NCI-H2029 treated with DMSO at 0.1 percent for 48 hours (cell line): Measurements from ENCODE around the gene PTPRN2.
"Not testable (repeated sequence)": the region's sequence is repeated elsewhere in the genome, so short reads cannot be mapped to it uniquely, and the experiment has no call there.

Source experiments
- DNase-seq: peaks from one replicate; lab custom pipeline; 2025; lab: John Stamatoyannopoulos, UW

PTPRN2 gene

DNA sequence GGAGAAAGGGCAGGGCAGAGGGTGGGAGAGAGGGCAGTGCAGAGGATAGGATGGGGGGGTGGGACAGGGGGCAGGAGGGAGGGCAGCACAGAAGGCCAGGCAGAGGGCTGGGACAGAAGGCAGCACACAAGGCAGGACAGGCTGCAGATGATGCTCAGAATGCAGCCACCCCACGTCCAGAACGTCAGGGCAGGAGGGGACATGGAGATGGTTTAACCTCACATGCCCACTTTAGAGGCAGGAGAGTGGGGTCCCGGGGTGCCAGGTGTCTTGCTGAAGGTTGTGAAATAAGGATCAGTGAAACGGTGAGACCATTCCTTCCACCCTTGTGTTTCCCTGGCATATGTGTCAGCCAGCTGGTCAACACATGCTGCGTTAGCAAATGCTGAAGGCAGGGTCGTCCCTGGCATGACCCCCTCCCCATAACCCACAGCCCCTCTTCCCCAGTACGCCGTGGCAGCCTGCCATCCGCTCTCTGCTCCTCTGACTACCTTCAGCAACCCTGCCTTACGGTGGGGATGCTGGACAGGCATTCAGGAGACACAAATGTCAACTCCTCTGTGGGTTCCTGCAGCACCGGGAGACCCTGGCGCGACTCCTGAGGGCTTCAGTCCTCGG lies 658.7 kb downstream of the PTPRN2 start:
- no peak for DNase-seq

DNA sequence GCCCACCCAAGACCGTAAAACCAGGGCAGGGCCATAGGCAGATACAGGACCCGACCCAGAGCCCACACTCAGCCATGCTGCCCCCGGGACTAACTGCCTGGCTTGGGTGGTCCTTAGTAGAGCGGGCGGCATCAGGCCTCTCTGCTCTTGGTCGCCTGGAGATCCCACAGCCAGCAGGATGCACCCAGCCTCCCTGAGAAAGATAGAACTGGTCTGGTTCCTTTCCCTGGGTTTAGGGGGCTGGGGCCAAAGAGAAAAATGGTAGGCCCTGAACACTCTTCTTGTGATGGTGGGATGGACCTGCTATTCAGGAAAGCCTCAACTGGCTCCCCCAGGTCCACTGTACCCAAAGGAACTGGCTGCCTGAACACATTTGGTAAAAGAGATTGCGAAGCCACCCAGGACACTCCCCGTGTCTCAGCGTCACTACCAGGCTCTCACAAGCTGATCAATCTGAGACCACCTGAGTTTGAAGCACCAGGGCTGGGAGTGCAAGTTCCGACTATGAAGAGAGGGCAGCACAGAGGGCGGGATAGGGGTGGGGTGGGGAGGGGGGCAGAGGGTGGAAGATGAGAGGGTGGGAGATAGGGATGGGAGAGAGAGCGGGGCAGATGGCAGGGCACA lies 659.3 kb downstream of the PTPRN2 start:
- DNase-seq, result no peak

DNA sequence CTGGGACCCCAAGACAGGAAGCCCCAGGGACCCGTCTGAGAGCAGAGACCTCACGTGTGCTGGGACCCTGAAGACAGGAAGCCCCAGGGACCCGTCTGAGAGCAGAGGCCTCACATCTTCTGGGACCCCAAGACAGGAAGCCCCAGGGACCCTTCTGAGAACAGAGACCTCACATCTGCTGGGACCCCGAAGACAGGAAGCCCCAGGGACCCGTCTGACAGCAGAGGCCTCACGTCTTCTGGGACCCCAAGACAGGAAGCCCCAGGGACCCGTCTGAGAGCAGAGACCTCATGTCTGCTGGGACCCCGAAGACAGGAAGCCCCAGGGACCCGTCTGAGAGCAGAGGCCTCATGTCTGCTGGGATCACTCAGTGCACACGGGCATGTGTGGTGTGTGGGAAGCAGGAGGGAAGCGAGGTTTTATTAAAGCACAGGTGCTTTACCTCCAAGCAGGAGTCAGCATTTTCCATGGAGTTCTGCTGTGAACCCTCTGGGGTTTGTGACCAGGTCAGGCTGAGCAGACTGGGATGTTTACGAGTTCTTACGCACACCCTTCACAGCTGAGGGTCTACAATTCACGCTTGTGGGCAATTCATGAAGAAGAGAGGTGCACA lies 660.2 kb downstream of the PTPRN2 start:
- no peak for DNase-seq

DNA sequence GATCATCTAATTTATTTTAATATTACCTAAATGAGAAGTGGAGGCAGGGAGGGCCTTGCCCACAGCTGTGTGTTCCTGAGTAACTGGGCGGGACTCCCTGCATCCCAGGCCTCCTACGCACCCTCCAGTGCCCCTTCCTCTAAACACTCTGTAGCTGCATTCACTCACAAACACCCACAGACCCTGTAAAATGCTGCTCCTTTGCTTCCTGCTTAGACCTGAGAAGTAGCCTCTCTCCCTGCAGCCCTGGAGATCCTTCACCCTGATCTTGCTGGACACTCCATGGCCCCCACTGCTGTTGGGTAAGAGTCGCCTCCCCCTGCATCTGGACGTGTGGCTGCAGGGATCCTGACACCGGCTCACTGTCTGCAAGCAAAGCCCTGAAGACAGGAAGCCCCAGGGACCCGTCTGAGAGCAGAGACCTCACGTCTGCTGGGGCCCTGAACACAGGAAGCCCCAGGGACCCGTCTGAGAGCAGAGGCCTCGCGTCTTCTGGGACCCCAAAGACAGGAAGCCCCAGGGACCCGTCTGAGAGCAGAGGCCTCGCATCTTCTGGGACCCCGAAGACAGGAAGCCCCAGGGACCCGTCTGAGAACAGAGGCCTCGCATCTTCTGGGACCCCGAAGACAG lies 661.0 kb downstream of the PTPRN2 start:
- DNase-seq, result no peak

DNA sequence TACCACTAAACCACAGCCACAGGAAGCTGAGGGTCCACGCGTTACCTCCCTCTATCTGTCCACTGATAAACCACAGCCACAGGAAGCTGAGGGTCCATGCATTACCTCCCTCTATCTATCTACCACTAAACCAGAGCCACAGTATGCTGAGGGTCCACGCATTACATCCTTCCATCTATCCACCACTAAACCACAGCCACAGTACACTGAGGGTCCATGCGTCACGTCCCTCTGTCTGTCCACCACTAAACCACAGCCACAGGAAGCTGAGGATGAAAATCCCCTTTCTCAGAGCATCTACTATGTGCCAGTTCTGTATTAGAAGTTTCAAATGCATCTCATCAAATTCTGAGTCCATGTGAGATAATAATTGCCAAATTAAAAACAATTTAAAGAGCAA lies 661.5 kb downstream of the PTPRN2 start:
- DNase-seq, result no peak

DNA sequence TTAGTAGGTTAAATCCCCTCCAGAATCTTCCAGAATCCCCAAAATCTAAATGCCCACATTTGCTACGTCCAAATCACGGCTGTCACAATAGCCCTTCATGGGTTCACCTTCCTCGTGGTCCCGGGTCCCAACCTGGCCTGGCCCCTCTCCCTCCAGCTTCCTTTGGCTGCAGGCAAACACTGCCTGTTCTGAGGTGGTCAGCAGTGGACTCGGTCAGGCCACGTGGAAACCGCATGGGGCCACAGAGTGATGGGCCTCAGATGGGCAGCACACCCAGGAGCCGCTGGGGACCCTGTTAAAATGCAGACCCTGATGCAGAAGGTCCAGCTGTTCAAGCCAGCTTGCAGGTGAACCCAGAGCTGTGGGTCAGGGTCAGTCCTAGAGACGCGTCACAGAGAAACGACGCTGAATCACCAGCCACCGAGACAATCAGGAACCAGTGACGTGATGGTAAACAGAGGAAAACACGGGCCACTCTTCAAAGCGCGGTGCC lies 662.2 kb downstream of the PTPRN2 start:
- no peak for DNase-seq

DNA sequence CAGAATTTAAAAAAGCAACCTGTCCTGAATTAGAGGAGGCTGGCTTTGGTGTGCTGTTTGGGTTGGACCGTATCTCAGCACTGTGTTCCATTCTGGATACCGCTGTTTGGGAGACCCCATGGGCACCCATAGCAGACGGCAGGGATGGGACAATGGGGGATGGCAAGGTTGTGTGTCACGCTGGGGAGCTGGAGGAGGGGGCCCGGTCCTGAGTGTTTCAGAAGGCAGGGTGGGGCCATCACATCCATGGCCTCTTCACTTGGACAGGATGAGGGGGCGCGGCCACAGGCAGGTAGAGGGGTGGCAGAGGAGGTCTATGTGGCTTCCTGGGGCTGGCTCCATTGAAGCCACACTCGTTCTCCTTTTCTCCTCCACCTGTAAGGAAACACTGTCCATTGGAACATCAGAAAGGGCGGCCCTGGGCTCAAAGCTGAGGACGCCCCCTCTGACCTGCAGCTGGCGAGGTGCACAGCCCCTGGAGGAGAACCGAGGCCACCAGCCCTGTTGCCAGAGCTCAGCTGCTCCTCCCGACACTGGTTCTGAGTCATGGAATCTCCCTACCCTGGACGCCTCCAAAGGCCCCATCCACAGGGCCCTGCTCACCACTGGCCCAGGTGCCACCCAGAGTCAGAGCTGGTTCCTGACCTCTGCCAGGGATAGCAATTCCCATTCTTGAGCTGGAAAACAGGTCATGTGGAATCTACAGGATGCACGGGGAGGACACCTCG lies 663.6 kb downstream of the PTPRN2 start:
- no peak for DNase-seq

DNA sequence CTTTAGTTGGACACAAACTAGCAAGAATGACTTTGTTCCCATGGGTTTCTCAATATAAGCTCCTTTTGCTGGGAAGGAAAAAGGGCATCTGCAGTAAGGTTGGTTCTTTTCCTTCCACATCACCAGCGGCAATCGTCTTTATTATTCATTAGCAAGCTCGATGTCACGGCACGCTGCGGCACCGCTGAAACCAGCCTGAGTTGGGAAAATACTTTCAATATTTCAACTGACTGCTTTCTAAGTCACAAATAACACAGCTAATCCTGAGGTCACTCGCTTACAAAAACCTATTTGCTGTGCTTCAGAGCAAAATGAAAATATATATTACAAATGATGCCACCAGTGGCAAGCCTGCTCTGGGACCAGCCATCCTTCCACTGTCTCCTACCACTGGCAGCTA lies 665.0 kb downstream of the PTPRN2 start:
- DNase-seq, result no peak

DNA sequence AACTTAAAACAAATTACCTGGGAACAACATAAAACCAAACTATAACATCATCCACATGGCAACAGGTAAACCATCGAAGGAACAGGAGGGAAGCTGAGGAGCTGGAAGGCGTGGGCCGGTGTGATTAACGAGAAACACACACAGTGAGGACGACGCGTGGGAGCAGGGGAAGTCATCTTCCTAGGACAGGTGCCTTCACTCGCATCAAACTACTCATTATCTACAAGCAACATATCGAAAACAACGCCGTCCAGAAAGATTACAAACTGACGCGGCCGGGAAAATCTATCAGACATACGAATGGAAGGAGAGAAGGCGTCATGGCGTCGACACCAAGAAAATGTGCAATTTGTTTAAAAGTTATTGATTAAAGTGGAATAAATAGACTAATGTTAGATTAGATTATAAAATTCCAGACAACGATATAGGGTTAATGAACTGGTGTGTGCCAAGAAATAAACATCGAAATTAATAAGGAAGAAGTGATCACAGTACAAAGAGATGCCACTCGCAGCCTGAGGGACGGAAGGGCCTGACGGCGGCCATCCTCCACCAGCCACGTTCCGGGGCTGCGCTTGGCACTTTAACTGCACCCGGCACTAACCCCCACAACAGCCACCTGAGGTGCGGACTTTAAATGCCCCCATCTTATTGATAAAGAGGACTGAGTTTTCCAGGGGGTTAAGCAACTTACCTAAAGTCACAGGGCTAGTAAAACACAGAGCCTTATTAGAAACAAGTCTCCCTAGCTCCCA lies 669.1 kb downstream of the PTPRN2 start:
- no peak for DNase-seq

DNA sequence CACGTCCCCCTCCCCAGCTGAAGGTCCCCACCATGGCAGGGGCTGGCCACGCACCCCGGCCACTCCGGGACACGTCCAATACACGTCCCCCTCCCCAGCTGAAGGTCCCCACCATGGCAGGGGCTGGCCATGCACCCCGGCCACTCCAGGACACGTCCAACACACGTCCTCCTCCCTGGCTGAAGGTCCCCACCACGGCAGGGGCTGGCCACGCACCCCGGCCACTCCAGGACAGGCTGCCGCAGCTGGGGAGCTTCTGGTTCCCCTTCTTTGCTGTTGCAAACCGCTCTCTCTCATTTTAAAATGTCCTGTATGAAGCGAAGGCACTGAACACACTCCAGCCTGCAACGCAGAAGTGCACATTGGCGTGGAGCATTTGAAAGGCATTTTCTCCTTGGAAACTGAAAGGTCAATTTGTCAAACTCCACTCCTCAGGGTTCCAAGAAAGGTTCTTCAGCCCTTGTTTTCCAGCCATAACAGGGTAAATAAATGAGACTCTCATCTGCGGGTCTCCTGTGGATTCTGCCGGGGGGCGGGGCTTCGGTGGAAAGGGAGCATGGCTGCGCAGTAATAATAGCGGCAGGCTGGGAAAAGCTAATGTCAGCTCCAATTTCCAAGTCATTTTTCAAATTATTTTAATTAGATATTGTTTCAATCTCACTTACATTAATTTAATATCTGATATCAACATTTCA lies 670.5 kb downstream of the PTPRN2 start:
- DNase-seq, result no peak

DNA sequence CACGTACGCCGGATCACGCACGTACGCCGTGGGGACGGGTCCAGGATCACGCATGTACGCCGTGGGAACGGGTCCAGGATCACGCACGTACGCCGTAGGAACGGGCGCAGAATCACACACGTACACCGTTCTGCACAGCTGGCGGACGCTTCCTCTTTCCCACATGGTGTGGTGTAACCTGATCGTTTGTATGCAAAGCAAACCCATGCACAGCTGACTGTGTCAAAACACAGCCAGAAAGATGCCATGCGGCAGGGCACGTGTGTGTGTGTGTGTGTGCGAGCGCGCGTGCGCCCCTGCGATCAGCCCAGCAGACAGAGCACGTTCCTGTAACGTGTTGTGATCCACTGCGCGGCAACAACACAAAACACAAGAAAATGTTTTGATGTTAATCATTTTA lies 677.2 kb downstream of the PTPRN2 start:
- DNase-seq, result peak; percentile 28

DNA sequence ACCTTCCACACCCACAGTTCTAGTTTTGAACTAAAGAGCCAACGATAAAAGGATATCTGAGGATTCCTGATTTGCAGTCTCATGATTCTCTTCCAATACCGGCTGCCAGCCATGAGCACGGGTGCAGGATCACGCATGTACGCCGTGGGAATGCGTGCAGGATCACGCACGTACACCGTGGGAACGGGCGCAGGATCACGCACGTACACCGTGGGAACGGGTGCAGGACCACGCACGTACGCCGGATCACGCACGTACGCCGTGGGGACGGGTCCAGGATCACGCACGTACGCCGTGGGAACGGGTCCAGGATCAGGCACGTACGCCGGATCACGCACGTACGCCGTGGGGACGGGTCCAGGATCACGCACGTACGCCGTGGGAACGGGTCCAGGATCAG lies 677.6 kb downstream of the PTPRN2 start:
- not testable (repeated sequence) for DNase-seq

DNA sequence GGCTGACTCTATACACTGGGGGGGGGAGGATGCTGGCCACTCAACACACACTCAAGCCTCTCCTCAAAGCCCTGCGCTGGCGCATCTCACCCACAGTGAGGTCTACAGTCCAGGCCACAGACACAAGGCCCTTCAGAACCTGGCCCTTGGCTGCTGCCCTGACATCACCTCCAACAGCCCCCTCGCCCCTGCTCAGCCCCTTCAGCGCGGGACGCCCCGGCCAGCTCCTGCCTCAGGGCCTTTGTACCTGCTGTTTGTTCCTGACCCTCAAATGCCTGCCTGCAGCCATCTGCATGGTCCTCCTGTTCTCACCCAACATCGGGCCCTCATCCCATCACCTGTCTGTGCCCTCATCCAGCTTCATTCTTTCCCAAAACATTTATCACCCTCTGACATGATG lies 678.3 kb downstream of the PTPRN2 start:
- DNase-seq, result no peak

DNA sequence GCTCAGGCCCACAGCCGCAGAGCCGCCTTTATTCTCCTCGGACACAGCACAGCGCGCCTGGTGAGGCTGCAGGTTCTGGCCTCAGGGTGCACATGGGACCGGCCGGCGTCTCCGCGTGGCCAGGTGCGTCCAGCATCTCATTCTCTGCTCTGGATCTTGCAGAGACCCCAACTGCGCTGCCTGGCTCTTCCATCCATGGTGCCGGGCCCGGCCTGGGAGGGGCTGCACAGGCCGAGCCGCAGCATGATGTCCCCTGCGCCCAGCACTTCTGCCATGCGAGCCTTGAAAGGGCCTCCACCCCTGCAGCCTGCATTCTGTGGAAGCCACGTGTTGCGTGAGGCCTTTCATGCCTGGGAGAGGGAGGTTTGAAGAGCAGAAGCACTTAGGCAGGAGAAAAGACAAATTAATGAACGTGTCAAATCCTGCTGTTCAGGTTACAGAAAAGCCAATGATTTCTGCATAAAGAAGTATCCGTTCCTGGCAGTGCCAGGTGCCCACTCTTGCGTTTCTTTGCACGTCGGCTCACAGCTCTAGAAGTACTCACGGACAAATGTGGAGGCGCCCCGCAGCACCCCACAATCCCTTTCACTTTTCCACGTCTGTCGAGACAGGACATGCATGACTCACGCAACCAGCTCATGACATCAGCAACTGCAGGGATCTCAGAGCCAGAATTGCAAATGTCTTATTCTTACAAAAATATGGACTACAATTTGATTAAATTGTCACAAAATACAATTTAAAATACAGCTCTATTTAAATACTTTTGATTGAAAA lies 679.4 kb downstream of the PTPRN2 start:
- DNase-seq, result no peak

DNA sequence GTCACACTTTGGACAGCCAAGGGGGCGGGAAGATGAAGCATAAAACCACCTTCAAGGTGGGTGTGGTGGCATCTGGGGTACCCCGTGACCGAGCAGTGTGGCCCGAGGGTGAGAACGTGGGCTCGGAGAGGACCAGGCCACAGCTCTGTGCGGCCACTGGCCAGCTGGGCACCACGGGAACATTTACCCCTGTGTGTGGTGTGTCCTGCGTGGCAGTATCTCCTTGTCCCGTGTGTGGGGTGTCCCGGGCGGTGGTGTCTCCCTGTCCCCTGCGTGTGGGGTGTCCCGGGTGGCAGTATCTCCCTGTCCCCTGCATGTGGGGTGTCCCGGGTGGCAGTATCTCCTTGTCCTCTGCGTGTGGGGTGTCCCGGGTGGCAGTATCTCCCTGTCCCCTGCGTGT lies 680.5 kb downstream of the PTPRN2 start:
- no peak for DNase-seq

DNA sequence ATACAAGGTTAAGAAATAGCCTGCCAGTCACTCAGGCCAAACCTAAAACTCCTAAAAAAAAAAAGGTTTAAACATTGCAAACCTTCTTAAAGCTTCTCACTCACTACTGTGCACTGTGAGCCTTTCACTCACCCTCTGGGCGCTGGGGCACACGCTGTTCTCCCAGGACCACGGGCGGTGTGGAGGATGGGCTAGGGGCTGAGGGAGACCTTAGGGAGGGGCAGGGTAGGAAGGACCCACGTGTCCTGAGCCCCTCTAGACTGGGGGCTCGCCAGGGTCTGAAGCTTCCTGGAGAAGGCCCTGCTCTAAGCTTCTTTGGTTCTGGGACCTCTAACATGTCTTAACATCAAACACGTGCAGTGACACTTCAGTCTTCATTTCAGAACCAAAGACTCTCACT lies 681.0 kb downstream of the PTPRN2 start:
- no peak for DNase-seq

DNA sequence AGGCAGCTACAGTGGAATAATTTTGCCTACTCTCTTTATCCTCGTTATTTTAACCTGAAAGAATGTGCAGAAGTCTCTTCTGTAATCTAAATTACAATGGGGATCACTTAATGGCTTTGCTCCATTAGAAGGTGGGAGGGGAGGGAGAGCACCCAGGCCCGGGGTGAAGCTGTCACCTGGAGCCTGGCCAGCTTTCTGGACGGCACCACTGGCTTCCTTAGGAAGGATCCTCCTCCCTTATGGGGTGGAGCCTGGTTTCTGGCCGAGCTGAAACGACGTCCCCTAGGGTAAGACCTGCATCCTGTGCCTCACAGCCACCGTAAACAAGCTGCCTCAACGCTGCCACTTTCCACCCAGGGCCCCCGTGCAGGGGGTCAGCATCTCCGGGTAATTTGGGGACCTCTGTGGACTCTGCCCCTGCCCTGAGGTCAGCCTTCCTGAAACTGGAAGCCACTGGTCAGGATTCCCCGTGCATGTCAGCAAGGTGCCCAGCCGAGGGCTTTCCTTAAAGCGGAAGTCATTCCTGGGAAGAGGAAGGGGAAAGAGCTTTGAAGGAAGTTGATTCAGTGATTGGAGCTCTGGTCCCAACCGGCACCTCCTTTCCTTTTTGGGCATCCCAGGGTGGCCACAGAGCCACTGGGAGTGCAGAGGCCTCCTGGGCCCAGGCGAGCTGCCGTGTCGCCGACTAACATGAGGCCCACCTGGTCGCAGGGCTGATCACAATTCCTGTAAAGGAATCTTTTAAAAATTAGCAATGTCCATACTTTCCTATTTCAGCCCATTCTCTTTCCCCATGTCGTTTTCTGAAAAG lies 681.8 kb downstream of the PTPRN2 start:
- peak; percentile 39 for DNase-seq

DNA sequence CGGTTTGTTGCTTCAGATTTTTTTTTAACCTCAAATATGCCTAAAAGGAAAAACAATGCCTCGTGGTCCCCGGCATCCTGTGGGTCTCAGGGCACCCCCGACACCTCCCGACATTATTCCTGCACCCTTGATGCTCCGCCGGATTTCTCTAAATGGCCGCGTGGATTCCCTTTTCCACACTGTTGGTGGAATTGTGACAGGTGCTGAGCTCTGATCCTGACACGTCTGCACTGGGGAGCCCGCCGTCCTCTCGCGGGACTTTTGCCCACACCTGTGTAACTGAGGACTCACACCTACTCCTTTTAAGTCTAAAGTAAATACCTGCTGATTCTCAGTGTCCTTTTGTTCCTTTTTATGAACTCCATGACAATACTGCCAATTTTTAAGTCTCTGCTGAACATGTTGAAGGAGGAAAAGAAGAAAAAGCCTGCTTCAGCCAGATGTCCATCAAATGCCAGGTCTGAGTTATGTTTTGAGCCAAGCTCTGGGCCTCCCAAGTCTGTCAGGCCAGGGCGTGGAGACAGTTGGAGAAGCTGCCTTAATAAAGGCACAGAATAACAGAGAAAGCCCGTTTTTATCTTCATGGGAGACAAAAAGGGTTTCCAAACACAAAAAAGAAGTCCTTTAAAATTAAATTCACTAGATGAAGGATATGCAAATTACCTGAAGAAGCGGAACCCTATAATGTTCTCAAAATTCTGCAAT lies 682.6 kb downstream of the PTPRN2 start:
- DNase-seq, result no peak
